Mesendoderm (in vitro differentiated cells): ENCODE data around the gene LTBP2.

Experiments
- DNase-seq: peaks from one replicate; pipeline ENCODE4 v3.0.0; 2013
- H2AK5ac ChIP-seq: 2 replicates; pipeline ENCODE4 v1.6.1; 2013; ENCODE audit warnings: low read length, inconsistent platforms
- H2BK120ac ChIP-seq: 2 replicates; pipeline ENCODE4 v1.6.1; 2013; ENCODE audit warnings: low read depth, mild to moderate bottlenecking, low read length, moderate library complexity, mixed read lengths
- H2BK15ac ChIP-seq: replicated peaks from 2 replicates; pipeline ENCODE4 v1.6.1; 2013; ENCODE audit warnings: low read depth, mild to moderate bottlenecking, moderate library complexity
- H2BK5ac ChIP-seq: 2 replicates; pipeline ENCODE4 v1.6.1; 2013; ENCODE audit warnings: low read length, inconsistent platforms
- H3K18ac ChIP-seq: 2 replicates; pipeline ENCODE4 v1.6.1; 2013; ENCODE audit warnings: mild to moderate bottlenecking, low read length, mixed read lengths
- H3K23ac ChIP-seq: one replicate; pipeline ENCODE4 v1.6.1; 2013; ENCODE audit warnings: low read length
- H3K27ac ChIP-seq: 2 replicates; pipeline ENCODE4 v1.5.1; 2013; ENCODE audit warnings: low read depth, mild to moderate bottlenecking, inconsistent platforms, low read length, moderate library complexity
- H3K27me3 ChIP-seq: 2 replicates; pipeline ENCODE4 v1.6.1; 2013; ENCODE audit warnings: low read length, control low read depth, mild to moderate bottlenecking, inconsistent platforms; ENCODE audit not compliant: insufficient read depth, poor library complexity
- H3K36me3 ChIP-seq: 2 replicates; pipeline ENCODE4 v1.6.1; 2013; ENCODE audit warnings: low read length, inconsistent platforms; ENCODE audit not compliant: control insufficient read depth, insufficient read depth
- H3K4ac ChIP-seq: one replicate; pipeline ENCODE4 v1.6.1; 2013; ENCODE audit warnings: low read depth, mild to moderate bottlenecking, low read length, moderate library complexity
- H3K4me1 ChIP-seq: 2 replicates; pipeline ENCODE4 v1.6.1; 2013; ENCODE audit warnings: low read depth, low read length, inconsistent platforms; ENCODE audit not compliant: control insufficient read depth
- H3K4me2 ChIP-seq: 2 replicates; pipeline ENCODE4 v1.6.1; 2013; ENCODE audit warnings: low read length
- H3K4me3 ChIP-seq: 2 replicates; pipeline ENCODE4 v1.5.1; 2013; ENCODE audit warnings: mild to moderate bottlenecking, low read length
- H3K56ac ChIP-seq: one replicate; pipeline ENCODE4 v1.6.1; 2013; ENCODE audit warnings: low read length
- H3K79me1 ChIP-seq: 2 replicates; pipeline ENCODE4 v1.6.1; 2013; ENCODE audit warnings: low read length, inconsistent platforms
- H3K79me2 ChIP-seq: 2 replicates; pipeline ENCODE4 v1.6.1; 2013; ENCODE audit warnings: mild to moderate bottlenecking, low read length; ENCODE audit not compliant: control insufficient read depth, insufficient read depth
- H3K9ac ChIP-seq: 2 replicates; pipeline ENCODE4 v1.6.1; 2013; ENCODE audit warnings: low read length, inconsistent platforms
- H4K5ac ChIP-seq: one replicate; pipeline ENCODE4 v1.6.1; 2013; ENCODE audit warnings: low read length
- H4K8ac ChIP-seq: one replicate; pipeline ENCODE4 v1.6.1; 2013; ENCODE audit warnings: low read depth, mild to moderate bottlenecking, control low read depth, low read length, moderate library complexity
- WGBS: extraction: QIAGEN DNeasy Blood & Tissue Kit; methylation state at CpG from one replicate; pipeline ENCODE4 v1.1.7; 2013; ENCODE audit warnings: low lambda C conversion rate, missing lambda C conversion rate; ENCODE audit not compliant: insufficient coverage; ENCODE audit errors: extremely low coverage; 5-methylcytosine and 5-hydroxymethylcytosine counted together

Gene LTBP2

GRCh38 chr14:74510959-74511409 is 101.1 kb downstream of the LTBP2 start:
- no peak for DNase-seq
- H2AK5ac ChIP-seq, result no peak overlapping the region

GRCh38 chr14:74510223-74510931 is 101.7 kb downstream of the LTBP2 start:
- peak overlapping the region; percentile 61 for H3K23ac ChIP-seq
- no peak overlapping the region for H3K18ac ChIP-seq
- no peak overlapping the region for H4K8ac ChIP-seq
- no peaks in the 10 kb centered on the region for H3K79me1 ChIP-seq
- DNase-seq, result no peak
- no CpG with 5 or more reads among the region's 21 CpGs for WGBS
- no peak overlapping the region for H3K4ac ChIP-seq
- no peak overlapping the region for H2BK5ac ChIP-seq
- H2BK15ac ChIP-seq, result no peak overlapping the region
- H3K79me2 ChIP-seq, result no peaks in the 10 kb centered on the region
- no peak overlapping the region for H3K27ac ChIP-seq
- no peak overlapping the region for H4K5ac ChIP-seq
- H2AK5ac ChIP-seq, result no peak overlapping the region
- no peaks in the 10 kb centered on the region for H3K36me3 ChIP-seq
- H3K27me3 ChIP-seq, result no peaks in the 10 kb centered on the region
- no peak overlapping the region for H3K4me3 ChIP-seq
- H2BK120ac ChIP-seq, result no peak overlapping the region
- no peaks in the 10 kb centered on the region for H3K4me1 ChIP-seq
- no peak overlapping the region for H3K4me2 ChIP-seq
- H3K9ac ChIP-seq, result no peak overlapping the region
- no peak overlapping the region for H3K56ac ChIP-seq

More at GRCh38 chr14:74510959-74511409, 101.1 kb downstream of the LTBP2 start:
- Histone ChIP-seq H3K4me1 (no peaks in the 10 kb centered on the region), H2BK120ac (no peak overlapping the region), H3K36me3 (no peaks in the 10 kb centered on the region), H3K4me3 (no peak overlapping the region), H4K8ac (no peak overlapping the region), H3K27ac (no peak overlapping the region), H3K18ac (no peak overlapping the region), H3K56ac (no peak overlapping the region), H3K79me2 (no peaks in the 10 kb centered on the region), H4K5ac (no peak overlapping the region), H3K9ac (no peak overlapping the region), H2BK5ac (no peak overlapping the region), H3K23ac (no peak overlapping the region), H3K79me1 (no peaks in the 10 kb centered on the region), H2BK15ac (no peak overlapping the region), H3K27me3 (no peaks in the 10 kb centered on the region), H3K4me2 (no peak overlapping the region), H3K4ac (no peak overlapping the region)
- no CpG with 5 or more reads among the region's 10 CpGs for WGBS

- no peak overlapping the region for H4K5ac ChIP-seq
- H3K36me3 ChIP-seq, result no peaks in the 10 kb centered on the region
- no peaks in the 10 kb centered on the region for H3K27me3 ChIP-seq
- H2BK5ac ChIP-seq, result no peak overlapping the region
- H4K8ac ChIP-seq, result no peak overlapping the region
- no peak overlapping the region for H3K4me2 ChIP-seq
- H3K79me2 ChIP-seq, result no peaks in the 10 kb centered on the region
- no peak overlapping the region for H2BK120ac ChIP-seq
- H2AK5ac ChIP-seq, result no peak overlapping the region
- no peak overlapping the region for H3K27ac ChIP-seq
- H3K23ac ChIP-seq, result peak overlapping the region; percentile 61
- H3K56ac ChIP-seq, result no peak overlapping the region
- H3K18ac ChIP-seq, result no peak overlapping the region
- DNase-seq, result no peak
- no CpG with 5 or more reads among the region's 10 CpGs for WGBS
- no peak overlapping the region for H3K9ac ChIP-seq
- H3K4me3 ChIP-seq, result no peak overlapping the region
- no peak overlapping the region for H2BK15ac ChIP-seq
- H3K4ac ChIP-seq, result no peak overlapping the region
- H3K4me1 ChIP-seq, result no peaks in the 10 kb centered on the region
- no peaks in the 10 kb centered on the region for H3K79me1 ChIP-seq
Observed at GRCh38 chr14:74509587-74510222, 102.3 kb downstream of the LTBP2 start.

GRCh38 chr14:74508844-74509428 is 103.1 kb downstream of the LTBP2 start:
- Histone ChIP-seq H3K79me2 (no peaks in the 10 kb centered on the region), H3K36me3 (no peaks in the 10 kb centered on the region), H3K23ac (no peak overlapping the region), H4K5ac (no peak overlapping the region), H2BK15ac (no peak overlapping the region), H2AK5ac (no peak overlapping the region), H3K27me3 (no peaks in the 10 kb centered on the region), H3K9ac (no peak overlapping the region), H2BK120ac (no peak overlapping the region), H2BK5ac (no peak overlapping the region), H3K18ac (no peak overlapping the region), H3K4me1 (no peaks in the 10 kb centered on the region), H3K4me3 (no peak overlapping the region), H4K8ac (no peak overlapping the region), H3K79me1 (no peaks in the 10 kb centered on the region), H3K56ac (no peak overlapping the region), H3K4me2 (no peak overlapping the region), H3K4ac (no peak overlapping the region), H3K27ac (no peak overlapping the region)
- no peak for DNase-seq
- no CpG with 5 or more reads among the region's 13 CpGs for WGBS

- H3K79me2 ChIP-seq, result no peaks in the 10 kb centered on the region
- H2BK5ac ChIP-seq, result no peak overlapping the region
- no peaks in the 10 kb centered on the region for H3K79me1 ChIP-seq
- no peak overlapping the region for H4K8ac ChIP-seq
- H3K9ac ChIP-seq, result no peak overlapping the region
- no peak overlapping the region for H3K4me3 ChIP-seq
- no peak overlapping the region for H2AK5ac ChIP-seq
- H2BK15ac ChIP-seq, result no peak overlapping the region
- no peaks in the 10 kb centered on the region for H3K4me1 ChIP-seq
- no peak overlapping the region for H3K18ac ChIP-seq
- no peak overlapping the region for H2BK120ac ChIP-seq
- H3K23ac ChIP-seq, result no peak overlapping the region
- H4K5ac ChIP-seq, result no peak overlapping the region
- H3K4ac ChIP-seq, result no peak overlapping the region
- peak; percentile 91 for DNase-seq
- no peaks in the 10 kb centered on the region for H3K36me3 ChIP-seq
- no peaks in the 10 kb centered on the region for H3K27me3 ChIP-seq
- H3K27ac ChIP-seq, result no peak overlapping the region
- WGBS, result no CpG with 5 or more reads among the region's 15 CpGs
- no peak overlapping the region for H3K4me2 ChIP-seq
- H3K56ac ChIP-seq, result no peak overlapping the region
Observed at GRCh38 chr14:74508292-74508731, 103.7 kb downstream of the LTBP2 start.
